Right atrium auricular region (tissue), 2 donors: ENCODE data around the gene ETFA. TPM values are rescaled to one million over a fixed set of nuclear protein-coding genes. Genes with fewer than 3 reads are reported as not detected.

Experiments used
- DNase-seq: peaks from one replicate; pipeline ENCODE4 v3.0.0-alpha.2; 2019; ENCODE audit warnings: low spot score
- H3K27ac ChIP-seq, 2 donors: fragments of 200-600 bp; sonication (generic); 1 replicate in 1 of 2; 2 replicates in 1 of 2; pipeline ENCODE4 v1.5.1; 2016 to 2019
- H3K27me3 ChIP-seq, 2 donors: fragments of 200-600 bp; sonication (generic); one replicate each; pipeline versions ENCODE4 v1.5.1 to v1.6.0; 2017 to 2019
- H3K36me3 ChIP-seq: fragments of 200-600 bp; sonication (generic); one replicate; pipeline ENCODE4 v1.5.1; 2016
- H3K4me1 ChIP-seq, 2 donors: fragments of 200-600 bp; sonication (generic); one replicate each; pipeline versions ENCODE4 v1.5.1 to v1.6.0; 2017 to 2019
- H3K4me3 ChIP-seq, 2 donors: fragments of 200-600 bp; sonication (generic); 1 replicate in 1 of 2; 2 replicates in 1 of 2; pipeline ENCODE4 v1.5.1; 2017 to 2019; ENCODE audit warnings: mild to moderate bottlenecking in 1 of 2, moderate library complexity in 1 of 2
- H3K9me3 ChIP-seq, 2 donors: fragments of 200-600 bp; sonication (generic); one replicate each; pipeline ENCODE4 v1.5.1; 2019
- total RNA-seq, 2 donors: library from RNA; depleted of rRNA; stranded (reverse); fragments of >200 nt; gene quantifications; one replicate each; pipeline ENCODE4 v1.1.0, GENCODE V29; 2016
- TF ChIP-seq, protein P1 (sequence below), 2 donors: fragments of 200-600 bp; sonication (generic); IDR thresholded peaks; one replicate each; pipeline ENCODE4 v1.5.1; 2019; ENCODE audit warnings: antibody characterized with exemption in 2 of 2

The ETFA gene
- total RNA-seq, 2 donors from 2014 or later = 109 to 186 TPM

DNA sequence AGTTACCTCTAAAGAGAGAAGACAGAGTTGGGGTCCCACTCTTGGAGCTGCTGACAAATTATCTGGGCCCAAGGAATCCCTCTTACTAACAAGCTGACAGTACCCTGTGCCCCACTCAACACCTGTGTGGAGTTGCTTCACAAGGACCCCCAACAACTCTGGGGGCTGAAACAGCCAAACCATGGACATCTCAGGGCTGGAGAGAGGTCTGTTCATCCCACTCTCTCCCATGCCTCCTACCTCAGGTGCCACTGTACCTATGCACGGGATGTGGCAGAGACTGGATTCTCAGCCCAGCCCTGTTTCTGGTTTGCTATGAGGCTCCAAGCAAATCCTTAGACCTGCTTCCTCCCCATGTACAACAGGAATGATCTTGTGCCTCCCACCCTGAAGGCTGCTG lies 101.7 kb downstream of the ETFA start:
- H3K36me3 ChIP-seq = peaks cover 34% of the 10 kb centered on the region
- H3K9me3 ChIP-seq = no peaks in the 10 kb centered on the region
- peaks cover 0 to 4% of the 10 kb centered on the region in 2 donors for H3K4me1 ChIP-seq
- TF ChIP-seq, protein P1, sequence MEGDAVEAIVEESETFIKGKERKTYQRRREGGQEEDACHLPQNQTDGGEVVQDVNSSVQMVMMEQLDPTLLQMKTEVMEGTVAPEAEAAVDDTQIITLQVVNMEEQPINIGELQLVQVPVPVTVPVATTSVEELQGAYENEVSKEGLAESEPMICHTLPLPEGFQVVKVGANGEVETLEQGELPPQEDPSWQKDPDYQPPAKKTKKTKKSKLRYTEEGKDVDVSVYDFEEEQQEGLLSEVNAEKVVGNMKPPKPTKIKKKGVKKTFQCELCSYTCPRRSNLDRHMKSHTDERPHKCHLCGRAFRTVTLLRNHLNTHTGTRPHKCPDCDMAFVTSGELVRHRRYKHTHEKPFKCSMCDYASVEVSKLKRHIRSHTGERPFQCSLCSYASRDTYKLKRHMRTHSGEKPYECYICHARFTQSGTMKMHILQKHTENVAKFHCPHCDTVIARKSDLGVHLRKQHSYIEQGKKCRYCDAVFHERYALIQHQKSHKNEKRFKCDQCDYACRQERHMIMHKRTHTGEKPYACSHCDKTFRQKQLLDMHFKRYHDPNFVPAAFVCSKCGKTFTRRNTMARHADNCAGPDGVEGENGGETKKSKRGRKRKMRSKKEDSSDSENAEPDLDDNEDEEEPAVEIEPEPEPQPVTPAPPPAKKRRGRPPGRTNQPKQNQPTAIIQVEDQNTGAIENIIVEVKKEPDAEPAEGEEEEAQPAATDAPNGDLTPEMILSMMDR (IDR thresholded peaks at IDR 0.05) = no peak
- no peak overlapping the region for H3K27ac ChIP-seq
- DNase-seq = no peak
- H3K4me3 ChIP-seq = no peak overlapping the region
- no peaks in the 10 kb centered on the region for H3K27me3 ChIP-seq

GRCh38 chr15:76208786-76209424 lies 102.4 kb downstream of the ETFA start:
- no peaks in the 10 kb centered on the region for H3K9me3 ChIP-seq
- H3K36me3 ChIP-seq = peaks cover 28% of the 10 kb centered on the region
- peak; percentile 42 for DNase-seq
- TF ChIP-seq, protein P1 (IDR thresholded peaks at IDR 0.05) = no peak
- H3K27ac ChIP-seq = no peak overlapping the region
- no peak overlapping the region for H3K4me3 ChIP-seq
- peaks cover 0 to 4% of the 10 kb centered on the region in 2 donors for H3K4me1 ChIP-seq
- no peaks in the 10 kb centered on the region for H3K27me3 ChIP-seq

GRCh38 chr15:76208084-76208785 lies 103.0 kb downstream of the ETFA start:
- H3K36me3 ChIP-seq = peaks cover 21% of the 10 kb centered on the region
- H3K27me3 ChIP-seq = no peaks in the 10 kb centered on the region
- TF ChIP-seq, protein P1 (IDR thresholded peaks at IDR 0.05) = no peak
- peak; percentile 38 for DNase-seq
- H3K4me3 ChIP-seq = no peak overlapping the region
- H3K27ac ChIP-seq = no peak overlapping the region
- H3K9me3 ChIP-seq = no peaks in the 10 kb centered on the region
- H3K4me1 ChIP-seq = peaks cover 0 to 4% of the 10 kb centered on the region in 2 donors

DNA sequence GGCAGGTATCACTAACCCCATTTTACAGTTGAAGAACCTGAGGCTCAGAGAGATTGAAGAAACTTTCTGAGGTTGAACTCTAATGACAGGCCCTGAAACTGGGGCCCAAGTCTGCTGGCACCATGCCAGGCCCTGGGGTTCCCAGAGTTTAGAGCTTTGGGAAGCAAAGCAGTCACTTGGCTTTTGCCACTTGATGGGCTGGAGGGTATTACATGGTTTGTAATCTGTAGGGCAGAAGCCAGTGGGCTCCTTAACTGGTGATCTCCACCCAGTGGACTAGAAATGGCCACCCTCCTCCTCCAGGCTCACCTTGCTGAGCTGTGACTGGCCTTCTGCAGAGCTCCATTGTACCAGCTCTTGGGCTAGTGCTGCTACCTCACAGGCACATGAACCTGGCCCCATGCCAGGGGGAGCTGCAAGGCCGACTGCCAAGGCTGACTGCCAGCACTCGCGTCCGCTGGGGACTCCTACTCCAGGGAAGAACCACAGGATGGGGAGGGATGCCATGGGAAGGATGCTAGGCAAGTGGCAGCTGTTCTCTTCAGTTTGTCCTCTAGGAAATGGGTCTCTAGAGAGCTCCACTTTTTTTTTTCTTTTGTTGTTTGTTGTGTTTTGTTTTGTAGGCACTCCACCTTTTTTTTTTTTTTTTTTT lies 104.8 kb downstream of the ETFA start:
- Histone ChIP-seq H3K27me3 (no peaks in the 10 kb centered on the region), H3K36me3 (peaks cover 6% of the 10 kb centered on the region), H3K4me1 (peaks cover 0 to 4% of the 10 kb centered on the region in 2 donors), H3K9me3 (no peaks in the 10 kb centered on the region), H3K4me3 (no peak overlapping the region), H3K27ac (no peak overlapping the region)
- DNase-seq = peak; percentile 80
- TF ChIP-seq, protein P1 (IDR thresholded peaks at IDR 0.05) = no peak

- H3K27me3 ChIP-seq = no peaks in the 10 kb centered on the region
- no peak for DNase-seq
- TF ChIP-seq, protein P1 (IDR thresholded peaks at IDR 0.05) = no peak
- no peaks in the 10 kb centered on the region for H3K9me3 ChIP-seq
- peaks cover 0 to 4% of the 10 kb centered on the region in 2 donors for H3K4me1 ChIP-seq
- H3K27ac ChIP-seq = no peak overlapping the region
- H3K4me3 ChIP-seq = no peak overlapping the region
- H3K36me3 ChIP-seq = no peaks in the 10 kb centered on the region
Observed at GRCh38 chr15:76204916-76205460, 106.3 kb downstream of the ETFA start.
